GM19099 (cell line): Measurements from ENCODE around the gene SAMD4A.

Source experiments
- POLR2A ChIP-seq: IDR thresholded peaks from 3 replicates; pipeline ENCODE4 v1.6.1; 2011; ENCODE audit warnings: low read depth; ENCODE audit not compliant: insufficient read length; ENCODE audit errors: extremely low read depth

Gene SAMD4A

GRCh38 chr14:54574528-54574927, 7.6 kb downstream of the SAMD4A start:
- TF ChIP-seq POLR2A = no peak

- TF ChIP-seq POLR2A = no peak
These were observed 10.6 kb downstream of the SAMD4A start for GRCh38 chr14:54577494-54577893.

- no peak for TF ChIP-seq POLR2A
These were observed 11.0 kb downstream of the SAMD4A start for GRCh38 chr14:54577977-54578376.

- no peak for TF ChIP-seq POLR2A
These were observed 12.7 kb downstream of the SAMD4A start for GRCh38 chr14:54579621-54580020.

- no peak for TF ChIP-seq POLR2A
These were observed 14.0 kb downstream of the SAMD4A start for GRCh38 chr14:54580933-54581332.

GRCh38 chr14:54582334-54582733, 15.4 kb downstream of the SAMD4A start:
- TF ChIP-seq POLR2A = no peak

GRCh38 chr14:54584097-54584496, 17.2 kb downstream of the SAMD4A start:
- no peak for TF ChIP-seq POLR2A

GRCh38 chr14:54585214-54585613, 18.3 kb downstream of the SAMD4A start:
- no peak for TF ChIP-seq POLR2A

- TF ChIP-seq POLR2A = no peak
These were observed 22.1 kb downstream of the SAMD4A start for GRCh38 chr14:54589076-54589475.

GRCh38 chr14:54589843-54590242, 22.9 kb downstream of the SAMD4A start:
- no peak for TF ChIP-seq POLR2A

- TF ChIP-seq POLR2A = no peak
These were observed 23.6 kb downstream of the SAMD4A start for GRCh38 chr14:54590481-54590880.

GRCh38 chr14:54591461-54591860, 24.5 kb downstream of the SAMD4A start:
- no peak for TF ChIP-seq POLR2A

- no peak for TF ChIP-seq POLR2A
These were observed 24.9 kb downstream of the SAMD4A start for GRCh38 chr14:54591866-54592265.

- no peak for TF ChIP-seq POLR2A
These were observed 26.9 kb downstream of the SAMD4A start for GRCh38 chr14:54593860-54594259.

GRCh38 chr14:54594537-54594936, 27.6 kb downstream of the SAMD4A start:
- TF ChIP-seq POLR2A = no peak

GRCh38 chr14:54597795-54598443, 31.0 kb downstream of the SAMD4A start:
- no peak for TF ChIP-seq POLR2A

- TF ChIP-seq POLR2A = no peak
These were observed 33.2 kb downstream of the SAMD4A start for GRCh38 chr14:54599966-54600716.

- TF ChIP-seq POLR2A = no peak
These were observed 33.8 kb downstream of the SAMD4A start for GRCh38 chr14:54600717-54601109.
